T follicular helper cell (primary cell): ENCODE results near the gene MAP7D3.
A peak's percentile ranks its signal among the peaks of the same experiment; 100 is the strongest.
"Not testable (repeated sequence)": the region's sequence is repeated elsewhere in the genome, so short reads cannot be mapped to it uniquely, and the experiment has no call there.

Experiments
- DNase-seq: peaks from one replicate; pipeline ENCODE4 v3.0.0-alpha.2; 2020; ENCODE audit warnings: low read depth

MAP7D3 gene

DNA sequence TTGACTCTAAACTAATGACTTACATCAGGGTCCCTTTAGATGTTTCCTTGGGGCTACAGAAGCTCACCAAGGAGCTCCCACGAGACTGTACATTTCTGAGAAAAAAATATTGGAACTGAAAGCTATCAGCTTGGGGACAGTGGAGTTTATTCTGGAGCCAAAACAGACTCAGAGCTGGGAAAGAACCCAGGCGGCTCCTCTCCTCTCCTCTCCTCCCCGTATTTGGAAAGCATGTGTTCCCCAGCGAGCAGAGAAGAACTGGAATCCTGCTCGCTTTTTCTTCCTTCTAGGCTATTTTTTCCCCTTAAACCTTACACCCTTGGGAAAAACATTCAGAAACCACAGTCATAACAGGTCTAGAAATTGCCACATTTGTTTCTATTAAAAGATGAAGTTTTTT lies 4.3 kb upstream of the MAP7D3 start:
- DNase-seq, result no peak

DNA sequence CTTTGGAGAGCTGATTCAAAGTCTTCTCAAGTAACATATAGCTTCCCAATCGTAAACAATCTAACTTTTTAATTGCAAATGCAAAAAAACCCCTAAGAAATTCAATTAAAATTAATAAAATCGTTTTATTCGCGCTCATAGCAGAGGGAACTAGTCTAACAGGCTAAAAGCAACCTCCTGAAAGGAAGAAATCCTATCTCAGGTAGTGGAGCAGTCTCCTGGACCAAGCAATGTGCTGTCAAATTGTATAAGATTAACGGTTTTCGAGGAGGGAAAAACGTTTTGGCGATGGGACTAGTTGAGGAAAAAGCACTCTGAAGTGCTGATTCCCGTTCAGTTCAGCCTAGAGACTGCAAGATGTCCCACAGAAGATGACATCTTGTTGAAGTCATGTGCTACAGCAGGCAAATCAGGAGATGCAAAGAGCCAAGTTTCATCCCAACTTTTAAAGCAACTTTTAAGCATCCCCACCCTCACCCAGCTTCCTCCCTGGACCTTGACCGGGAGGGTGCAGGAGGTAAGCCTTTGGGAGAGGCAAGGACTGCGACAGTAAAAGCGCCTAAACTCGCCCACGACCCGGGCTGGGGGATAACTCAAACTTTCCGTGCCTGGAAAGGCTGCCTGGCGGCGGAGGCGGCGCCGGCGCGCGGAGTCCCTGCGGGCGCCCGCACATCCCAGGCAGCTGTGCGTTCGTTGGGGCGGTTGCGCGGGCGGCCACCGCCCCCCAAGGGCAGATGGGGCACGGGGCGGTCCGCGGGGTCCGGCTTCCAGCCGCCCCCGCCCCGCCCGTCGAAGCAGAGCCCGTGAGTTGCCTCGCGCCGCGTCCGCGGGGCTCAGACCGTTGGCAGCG lies 784 bp downstream of the MAP7D3 start:
- DNase-seq, result no peak

DNA sequence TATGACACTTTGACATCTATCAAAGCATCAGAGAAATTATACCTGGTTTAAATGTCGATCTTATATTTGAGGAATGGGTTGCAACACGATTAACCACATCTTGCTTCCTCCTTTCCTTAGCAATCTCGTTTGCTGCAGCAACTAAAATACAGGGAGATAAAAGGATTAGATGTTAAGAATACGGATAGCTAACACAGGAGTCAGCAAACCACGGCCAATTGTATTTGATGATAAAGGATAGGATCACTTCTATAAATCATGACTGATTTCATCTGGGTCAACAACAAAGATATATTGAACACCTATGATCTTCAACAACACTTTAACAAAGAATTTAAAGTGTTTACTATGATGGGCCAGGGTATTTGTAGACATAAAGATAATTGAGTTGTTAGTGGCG lies 5.0 kb downstream of the MAP7D3 start:
- DNase-seq, result no peak

DNA sequence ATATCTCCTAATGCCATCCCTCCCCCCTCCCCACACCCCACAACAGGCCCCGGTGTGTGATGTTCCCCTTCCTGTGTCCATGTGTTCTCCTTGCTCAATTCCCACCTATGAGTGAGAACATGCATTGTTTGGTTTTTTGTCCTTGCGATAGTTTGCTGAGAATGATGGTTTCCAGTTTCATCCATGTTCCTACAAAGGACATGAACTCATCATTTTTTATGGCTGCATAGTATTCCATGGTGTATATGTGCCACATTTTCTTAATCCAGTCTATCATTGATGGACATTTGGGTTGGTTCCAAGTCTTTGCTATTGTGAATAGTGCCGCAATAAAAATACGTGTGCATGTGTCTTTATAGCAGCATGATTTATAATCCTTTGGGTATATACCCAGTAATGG lies 13.4 kb downstream of the MAP7D3 start:
- not testable (repeated sequence) for DNase-seq

DNA sequence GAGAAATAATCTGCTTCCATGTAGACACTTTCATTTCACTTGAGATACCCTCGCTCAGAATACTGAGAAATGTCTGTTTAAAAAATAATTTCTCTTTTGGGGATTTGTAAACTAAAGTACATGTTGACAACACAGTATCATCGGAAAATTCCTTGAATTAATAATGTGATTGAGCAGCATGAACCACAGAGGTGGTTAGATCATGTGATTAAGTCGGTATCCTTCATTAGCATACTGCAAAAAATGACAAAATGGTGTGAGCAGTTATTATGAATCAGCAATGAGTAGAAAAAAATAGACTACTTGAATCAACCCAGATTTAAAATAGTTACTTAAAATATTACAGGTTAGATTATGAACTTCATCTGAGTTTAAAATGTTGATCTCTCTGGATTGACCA lies 14.1 kb downstream of the MAP7D3 start:
- no peak for DNase-seq

DNA sequence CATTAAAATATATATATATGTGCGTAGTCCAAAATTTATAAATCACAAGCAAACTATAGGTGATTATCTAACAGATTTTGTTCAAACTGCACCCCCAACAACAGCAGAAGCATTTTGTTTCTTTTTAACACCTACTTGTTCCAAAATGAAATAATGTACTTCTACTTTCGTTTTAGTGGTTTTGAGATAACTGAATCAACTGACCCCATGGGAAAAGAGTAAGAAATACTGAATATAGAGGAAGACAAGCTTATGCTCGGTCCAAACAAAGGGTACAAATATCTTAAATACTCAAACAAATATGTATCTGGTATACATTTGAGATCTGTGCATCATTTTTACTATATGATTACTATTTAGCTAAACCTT lies 22.4 kb downstream of the MAP7D3 start:
- DNase-seq, result no peak

DNA sequence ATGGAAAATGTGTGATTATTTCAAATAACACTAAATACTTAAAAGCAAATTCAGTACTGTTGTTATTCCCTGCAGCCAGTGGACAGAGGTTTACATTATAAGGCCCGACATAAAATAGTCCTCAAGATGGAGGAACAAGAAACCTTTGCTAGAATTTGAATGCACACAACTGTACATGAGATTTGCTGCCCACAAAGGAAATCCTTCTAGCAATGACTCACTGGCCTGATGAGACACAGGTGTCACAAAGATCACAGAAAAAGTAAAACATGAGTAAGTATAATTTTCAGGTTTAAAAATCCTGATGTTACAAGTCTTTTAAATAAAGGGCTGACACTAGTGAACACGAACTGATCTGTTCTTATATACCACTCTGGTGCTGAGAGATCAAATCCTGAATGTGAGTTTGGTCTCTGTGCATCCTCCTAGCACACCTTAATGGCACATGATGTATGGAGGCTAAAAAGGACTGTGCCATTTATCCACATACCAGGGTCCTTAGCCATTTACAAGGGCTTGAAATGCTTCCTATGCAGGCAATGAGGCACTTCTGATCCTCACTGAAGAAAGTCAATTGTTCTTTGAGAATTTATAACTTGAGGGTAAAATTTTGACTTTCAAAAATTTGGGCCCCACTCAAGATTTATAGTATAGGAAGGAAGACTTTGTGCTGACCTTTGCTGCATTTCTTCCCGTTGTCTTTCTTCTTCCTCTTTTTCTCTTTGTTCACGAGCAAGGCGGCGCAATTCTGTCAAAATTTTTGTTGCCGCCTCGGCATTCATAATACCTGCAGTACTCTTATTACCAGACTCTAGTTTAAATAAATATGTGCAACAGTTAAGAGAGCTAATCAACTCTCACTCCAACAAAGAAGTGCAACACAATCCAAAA lies 23.0 kb downstream of the MAP7D3 start:
- DNase-seq, result no peak

DNA sequence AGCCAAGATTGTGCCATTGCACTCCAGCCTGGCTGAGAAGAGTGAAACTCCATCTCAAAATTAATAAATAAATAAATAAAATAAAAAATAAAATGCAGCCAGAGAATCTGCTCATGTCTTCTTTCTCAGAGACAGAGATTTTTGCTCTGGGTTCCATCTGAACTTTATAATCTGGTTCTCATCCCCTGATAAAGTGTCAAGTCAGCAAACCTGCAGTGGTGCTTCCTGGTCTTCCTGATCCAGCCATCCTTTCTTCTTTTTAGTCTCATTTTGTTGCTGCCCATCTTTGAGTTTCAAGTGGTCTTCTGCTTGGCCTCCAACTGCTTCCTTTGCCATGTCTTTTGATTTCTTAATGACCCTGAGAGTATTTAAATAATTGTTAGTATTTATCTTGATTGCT lies 24.1 kb downstream of the MAP7D3 start:
- DNase-seq, result no peak

DNA sequence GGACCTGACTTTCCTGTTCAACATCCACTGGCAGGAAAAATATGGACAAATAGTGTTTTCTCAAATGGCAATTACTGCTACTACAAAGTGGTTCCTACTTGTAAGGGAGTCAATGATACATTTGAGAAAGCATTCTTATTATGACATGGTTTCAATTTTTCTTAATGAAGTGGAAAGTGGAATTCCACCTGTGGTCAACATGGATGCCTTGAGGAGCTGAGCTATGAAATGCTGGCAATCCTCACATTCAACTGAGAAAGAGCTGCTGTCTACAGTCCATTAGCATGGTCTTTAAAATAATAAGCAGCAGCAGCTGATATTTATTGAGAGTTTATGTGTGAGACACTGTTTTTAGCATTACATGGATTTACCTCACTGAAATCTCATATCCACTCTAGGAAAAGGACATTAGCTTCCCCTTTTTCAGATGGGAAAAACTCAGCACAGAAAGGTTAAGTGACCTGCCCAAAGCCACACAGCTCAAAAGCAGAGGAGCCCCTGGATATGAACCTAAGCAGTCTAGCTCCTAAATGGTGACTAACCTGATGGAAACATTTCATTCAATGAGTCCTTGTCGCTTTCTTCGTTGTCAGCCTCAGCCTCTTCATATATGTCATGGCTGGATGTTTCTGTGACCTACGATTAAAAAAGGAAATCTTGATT lies 29.2 kb downstream of the MAP7D3 start:
- DNase-seq, result no peak

DNA sequence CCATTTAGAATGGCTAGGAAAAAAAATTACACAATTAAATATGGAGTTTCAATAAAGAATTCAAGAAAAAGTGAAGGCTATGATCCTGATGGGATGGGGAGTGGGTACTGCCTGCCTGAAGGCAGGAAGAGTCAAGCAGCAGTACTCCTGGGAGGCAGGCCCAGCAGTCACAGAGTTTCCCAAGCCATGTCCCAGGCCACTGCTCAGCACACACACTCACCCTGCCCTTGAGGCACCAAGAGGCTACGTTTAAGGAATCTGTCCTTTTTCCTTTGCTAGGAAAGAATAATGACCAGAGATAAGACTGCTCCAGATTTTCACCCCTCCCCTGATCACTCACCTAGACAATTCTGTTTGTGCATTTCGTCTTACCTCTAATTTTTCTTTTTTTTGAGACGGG lies 30.2 kb downstream of the MAP7D3 start:
- no peak for DNase-seq

DNA sequence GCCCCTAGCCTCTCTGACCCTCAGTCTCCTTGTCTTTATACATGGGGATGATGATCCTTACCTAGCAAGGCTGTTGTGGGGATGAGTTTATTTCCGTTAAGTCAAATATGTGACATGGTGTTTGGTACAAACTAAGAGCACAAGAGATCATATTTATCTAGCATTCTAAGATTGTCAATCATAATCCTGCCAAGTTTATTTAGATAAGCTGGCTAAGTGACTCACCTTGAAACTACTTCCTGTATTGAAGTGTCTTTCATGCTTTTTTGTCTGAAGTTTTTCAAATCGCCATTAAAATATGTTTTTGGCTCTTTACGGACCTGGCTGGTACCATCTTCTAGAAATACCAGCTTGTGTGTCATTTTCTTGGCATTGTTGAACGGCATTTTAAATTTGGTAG lies 30.7 kb downstream of the MAP7D3 start:
- no peak for DNase-seq

DNA sequence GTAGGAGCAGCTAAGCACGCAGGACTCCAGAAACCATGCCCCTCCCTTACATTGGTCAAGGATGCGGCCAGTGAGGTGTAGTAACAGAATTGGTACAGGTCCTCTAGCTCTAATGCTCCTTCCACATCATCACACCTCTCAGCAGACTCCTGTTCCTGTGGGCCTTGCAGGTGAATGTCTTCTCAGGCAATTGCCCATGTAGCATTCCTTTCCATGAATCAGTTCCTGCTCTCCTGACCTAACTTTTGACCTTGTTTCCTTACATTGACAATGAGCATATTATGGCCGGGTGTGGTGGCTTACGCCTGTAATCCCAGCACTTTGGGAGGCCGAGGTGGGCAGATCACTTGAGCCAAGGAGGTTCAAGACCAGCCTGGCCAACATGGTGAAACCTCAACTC lies 31.3 kb downstream of the MAP7D3 start:
- DNase-seq, result no peak

DNA sequence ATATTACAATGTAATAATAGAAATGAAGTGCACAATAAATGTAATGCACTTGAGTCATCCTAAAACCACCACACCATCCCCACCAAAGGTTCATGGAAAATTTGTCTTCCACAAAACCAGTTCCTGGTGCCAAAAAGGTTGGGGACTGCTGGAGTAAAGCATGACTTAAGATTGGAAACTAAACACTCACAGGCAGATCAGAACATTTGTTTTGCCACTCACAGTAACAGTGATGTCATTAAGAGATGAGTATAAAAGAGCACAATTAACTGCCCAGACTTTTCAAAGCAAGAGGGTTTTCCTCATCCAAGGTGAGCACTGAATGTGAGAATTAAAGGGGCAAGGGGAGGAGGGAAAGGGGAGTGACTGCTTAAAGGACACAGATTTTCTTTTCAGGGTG lies 35.6 kb downstream of the MAP7D3 start:
- DNase-seq, result no peak

DNA sequence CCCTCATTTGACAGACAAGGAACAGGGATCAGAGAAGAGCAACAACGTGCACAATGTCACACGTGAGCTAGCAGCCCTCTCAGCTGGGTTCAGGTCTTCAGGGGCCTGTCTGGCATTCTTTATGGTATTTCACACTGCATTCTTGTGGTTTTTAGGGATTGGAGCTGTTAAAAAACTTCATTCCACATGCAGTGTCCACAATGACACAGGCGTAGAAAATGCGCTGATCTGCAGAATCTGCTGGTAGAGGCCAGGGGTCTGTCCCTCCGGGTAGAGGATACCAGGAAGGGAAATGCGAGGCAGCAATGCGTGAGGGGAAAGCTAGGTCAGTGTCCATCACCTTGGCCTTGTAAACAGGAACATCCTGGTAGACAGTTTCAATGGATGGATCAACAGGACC lies 36.6 kb downstream of the MAP7D3 start:
- no peak for DNase-seq

DNA sequence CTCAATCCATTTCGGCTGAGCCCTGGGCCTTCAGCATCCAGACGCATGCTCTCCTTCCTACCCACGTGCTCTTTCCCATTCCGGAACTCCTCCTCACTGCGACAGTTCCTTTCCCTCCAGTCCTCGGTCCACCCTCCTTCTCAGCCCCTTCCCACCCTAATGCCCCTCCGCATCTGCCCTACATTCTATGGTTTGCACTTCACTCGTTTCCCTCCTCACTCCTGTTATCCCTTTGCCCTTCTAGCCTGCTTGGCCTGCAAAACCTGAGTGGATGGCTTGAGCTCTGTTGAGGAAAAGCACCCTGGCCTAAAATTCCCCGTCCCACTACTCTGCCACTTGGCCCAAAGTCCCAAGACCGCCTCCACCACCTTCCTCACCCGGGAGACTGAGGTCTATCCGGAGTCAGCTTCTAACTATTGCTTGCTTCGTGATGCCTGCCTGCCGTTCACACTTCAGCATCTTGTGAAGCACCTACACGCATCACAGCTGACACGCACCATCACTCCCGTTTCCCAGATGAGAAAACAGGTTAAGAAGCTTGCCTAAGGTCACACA lies 38.6 kb downstream of the MAP7D3 start:
- DNase-seq, result no peak

DNA sequence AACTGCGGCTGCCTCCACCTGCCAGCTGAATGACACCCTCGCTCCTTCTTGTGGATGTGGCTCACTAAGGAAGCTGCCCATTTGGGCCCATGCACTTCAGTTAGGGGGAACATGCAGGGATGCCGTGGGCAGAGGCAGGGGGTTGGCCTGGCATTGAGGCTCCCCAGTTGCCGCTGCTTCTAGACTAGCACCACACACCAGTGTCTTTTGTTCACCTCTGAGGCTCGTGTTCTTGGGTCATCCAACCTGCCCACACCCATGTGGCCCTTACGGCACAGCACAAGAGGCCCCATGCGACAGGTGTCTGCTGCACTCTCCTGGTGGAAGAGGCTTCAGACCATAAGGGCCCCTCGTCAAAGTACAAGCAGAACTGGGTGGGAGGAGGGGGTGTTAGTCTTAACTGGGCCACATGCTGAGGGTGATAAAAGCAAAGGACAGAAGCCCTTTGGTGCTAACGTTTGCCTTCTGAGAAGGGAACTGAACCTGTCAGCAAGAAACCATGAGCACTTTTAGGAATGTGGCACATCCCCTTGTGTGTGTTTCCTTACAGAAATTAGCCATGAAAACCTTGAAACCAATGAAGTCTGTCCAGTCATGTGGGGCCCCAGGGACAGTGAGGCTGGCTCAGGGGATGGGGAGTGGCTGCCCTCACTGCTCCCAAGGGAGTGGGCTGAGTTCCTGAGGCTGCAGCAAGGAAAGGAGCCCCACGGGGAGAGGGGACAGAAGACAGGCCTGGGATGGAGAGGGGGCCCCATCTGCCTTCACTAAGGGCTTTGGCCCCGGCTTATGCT lies 39.2 kb downstream of the MAP7D3 start:
- no peak for DNase-seq

DNA sequence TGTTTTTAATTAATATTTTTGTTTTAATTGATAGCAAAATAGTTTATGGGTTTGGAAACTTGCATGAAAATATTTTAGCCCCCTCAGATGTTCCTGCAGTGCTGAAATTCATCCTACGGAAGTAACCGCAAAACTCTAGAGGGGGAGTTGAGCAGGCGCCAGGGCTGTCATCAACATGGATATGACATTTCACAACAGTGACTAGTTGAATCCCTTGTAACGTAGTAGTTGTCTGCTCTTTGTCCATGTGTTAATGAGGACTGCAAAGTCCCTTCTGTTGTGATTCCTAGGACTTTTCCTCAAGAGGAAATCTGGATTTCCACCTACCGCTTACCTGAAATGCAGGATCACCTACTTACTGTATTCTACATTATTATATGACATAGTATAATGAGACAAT lies 40.4 kb downstream of the MAP7D3 start:
- DNase-seq, result no peak

DNA sequence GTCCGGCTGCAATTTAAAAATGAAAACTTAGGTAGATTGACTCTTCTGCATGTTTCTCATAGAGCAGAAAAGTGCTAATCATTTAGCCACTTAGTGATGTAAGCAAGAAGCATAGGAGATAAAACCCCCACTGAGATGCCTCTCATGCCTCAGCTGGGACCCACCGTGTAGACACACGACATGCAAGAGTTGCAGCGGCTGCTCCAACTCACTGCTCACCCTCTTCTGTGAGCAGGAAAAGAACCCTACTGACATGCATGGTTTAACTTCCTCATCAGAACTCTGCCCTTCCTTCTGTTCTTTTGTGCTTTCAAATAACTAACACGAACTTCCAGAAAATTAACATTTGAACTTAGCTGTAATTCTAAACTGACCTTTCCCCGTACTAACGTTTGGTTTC lies 41.0 kb downstream of the MAP7D3 start:
- DNase-seq, result no peak

DNA sequence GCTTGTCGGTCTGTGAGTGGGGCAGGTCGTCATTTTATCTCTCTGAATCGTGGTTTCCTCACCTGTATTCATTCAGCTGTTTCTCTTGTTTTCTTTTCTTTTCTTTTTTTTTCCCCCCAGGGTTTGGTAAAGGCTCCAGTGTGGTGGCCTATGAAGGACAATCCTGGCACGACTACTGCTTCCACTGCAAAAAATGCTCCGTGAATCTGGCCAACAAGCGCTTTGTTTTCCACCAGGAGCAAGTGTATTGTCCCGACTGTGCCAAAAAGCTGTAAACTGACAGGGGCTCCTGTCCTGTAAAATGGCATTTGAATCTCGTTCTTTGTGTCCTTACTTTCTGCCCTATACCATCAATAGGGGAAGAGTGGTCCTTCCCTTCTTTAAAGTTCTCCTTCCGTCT lies 41.4 kb downstream of the MAP7D3 start:
- no peak for DNase-seq

DNA sequence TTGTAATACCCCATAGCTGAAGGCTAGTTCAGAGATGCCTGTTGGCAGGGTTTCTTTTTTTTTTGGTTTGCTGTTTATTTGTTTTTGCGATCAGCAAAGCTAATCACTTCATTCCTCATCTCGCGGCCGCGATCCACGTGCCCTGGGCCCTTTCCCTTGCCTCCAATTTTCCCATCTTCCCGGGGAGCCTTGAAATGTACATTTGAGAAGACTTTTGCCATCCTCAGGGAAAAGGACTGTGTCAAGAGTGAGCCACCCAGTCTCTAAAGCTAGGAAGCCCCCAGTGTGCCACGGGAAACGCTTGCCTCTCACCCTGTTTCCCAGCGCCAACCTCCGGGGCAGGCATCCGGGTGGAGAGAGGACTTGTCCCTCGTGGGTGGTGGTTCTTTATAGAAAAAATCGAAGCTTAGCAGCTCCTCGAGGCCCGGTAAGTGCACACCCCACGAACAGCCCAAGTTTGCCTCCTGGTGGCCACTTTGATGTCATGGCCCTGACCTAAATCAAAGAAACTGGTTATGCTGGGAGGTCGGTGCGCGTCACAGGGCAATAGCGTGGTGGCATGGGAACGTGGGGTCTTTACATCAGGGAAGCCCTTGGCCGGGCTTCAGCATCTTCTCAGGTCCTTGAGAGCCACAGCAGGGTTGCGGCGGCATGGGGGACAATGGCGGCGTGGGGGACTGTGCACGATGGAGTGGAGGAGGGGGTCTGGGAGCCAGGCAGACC lies 42.0 kb downstream of the MAP7D3 start:
- DNase-seq, result peak; percentile 10

DNA sequence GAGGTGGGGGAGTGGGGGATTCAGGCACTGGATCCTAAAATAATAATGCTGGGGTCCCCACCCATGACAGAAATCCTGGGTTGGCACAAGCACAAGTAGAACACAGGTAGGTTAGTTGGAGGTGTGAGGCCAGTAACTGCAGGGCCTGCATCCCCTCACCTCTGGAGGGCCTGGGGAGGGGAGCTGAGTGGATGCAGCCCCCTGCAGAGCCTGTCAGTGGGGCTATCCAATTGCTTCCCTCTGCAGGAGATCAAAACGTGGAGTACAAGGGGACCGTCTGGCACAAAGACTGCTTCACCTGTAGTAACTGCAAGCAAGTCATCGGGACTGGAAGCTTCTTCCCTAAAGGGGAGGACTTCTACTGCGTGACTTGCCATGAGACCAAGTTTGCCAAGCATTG lies 43.7 kb downstream of the MAP7D3 start:
- no peak for DNase-seq
